WTC11 (cell line): ENCODE data around the gene VWA8.

Experiments
- PREB ChIP-seq: sonication (generic); formaldehyde crosslinking; IDR thresholded peaks from 2 replicates; pipeline ENCODE4 v1.8.1; 2022; ENCODE audit warnings: mild to moderate bottlenecking, missing genetic modification reagents, moderate library complexity, borderline replicate concordance
- USF1 ChIP-seq: sonication (generic); formaldehyde crosslinking; IDR thresholded peaks from 2 replicates; pipeline ENCODE4 v1.8.0; 2022; ENCODE audit warnings: mild to moderate bottlenecking, missing genetic modification reagents

GRCh38 chr13:41590122-41590521 is 370.8 kb downstream of the VWA8 start:
- TF ChIP-seq USF1 (CRISPR knock-in tag) (no peak), PREB (CRISPR knock-in tag) (no peak)
